GM06990 (cell line): ENCODE results near the gene PATE1.

Source experiments
- DNase-seq: peaks from one replicate; pipeline ENCODE4 v3.0.0-alpha.2; 2011; ENCODE audit not compliant: insufficient read length; ENCODE audit errors: extremely low read depth
- H3K27me3 ChIP-seq: replicated peaks from 2 replicates; pipeline ENCODE4 v1.6.0; 2011; ENCODE audit warnings: low read length; ENCODE audit not compliant: control insufficient read depth, insufficient read depth
- H3K36me3 ChIP-seq: 2 replicates; pipeline ENCODE4 v1.5.1; 2011; ENCODE audit warnings: low read length; ENCODE audit not compliant: control insufficient read depth, insufficient read depth
- H3K4me3 ChIP-seq: replicated peaks from 2 replicates; pipeline ENCODE4 v1.5.1; 2011; ENCODE audit warnings: low read depth, mild to moderate bottlenecking, control low read depth, low read length
- CTCF ChIP-seq: IDR thresholded peaks from 2 replicates; pipeline ENCODE4 v1.5.1; 2011; ENCODE audit warnings: low read length, control low read depth, mild to moderate bottlenecking, inconsistent platforms; ENCODE audit not compliant: insufficient read depth, poor library complexity, severe bottlenecking

The PATE1 gene

GRCh38 chr11:125797641-125798040 lies 51.6 kb downstream of the PATE1 start:
- TF ChIP-seq CTCF: no peak
- no peaks in the 10 kb centered on the region for H3K36me3 ChIP-seq

More at GRCh38 chr11:125797641-125798040, 51.6 kb downstream of the PATE1 start:
- no peak overlapping the region for H3K4me3 ChIP-seq
- DNase-seq: no peak
- H3K27me3 ChIP-seq: no peaks in the 10 kb centered on the region
